T-helper 1 cell treated with Interleukin-12 subunit alpha and Interleukin-12 subunit beta and Interleukin-4 antibody, amounts not matched to agents 30 μg/mL and 1 μg/mL, for 36 hours (primary cell): Measurements from ENCODE around the gene NFE2.
A peak's percentile ranks its signal among the peaks of the same experiment; 100 is the strongest.

ENCODE experiments used
- H3K27ac Mint-ChIP-seq: one replicate; pipeline ENCODE4 v1.8.0; 2021; ENCODE audit warnings: mild to moderate bottlenecking, mixed read lengths
- H3K27me3 Mint-ChIP-seq: one replicate; pipeline ENCODE4 v1.8.0; 2021; ENCODE audit warnings: low read depth, mixed read lengths
- H3K36me3 Mint-ChIP-seq: one replicate; pipeline ENCODE4 v1.8.0; 2021; ENCODE audit warnings: low read depth, mixed read lengths
- H3K4me1 Mint-ChIP-seq: one replicate; pipeline ENCODE4 v1.8.0; 2021; ENCODE audit warnings: low read depth, mixed read lengths
- H3K4me3 Mint-ChIP-seq: one replicate; pipeline ENCODE4 v1.8.0; 2021; ENCODE audit warnings: mild to moderate bottlenecking, moderate library complexity, mixed read lengths
- H3K9me3 Mint-ChIP-seq: one replicate; pipeline ENCODE4 v1.8.0; 2021; ENCODE audit warnings: mixed read lengths

NFE2 gene

GRCh38 chr12:54280468-54281260, 20.2 kb downstream of the NFE2 start, which contains the start of gene HNRNPA1:
HNRNPA1 (plus strand) TSS chr12:54280726; CDS start chr12:54280808, 82 bp downstream.
- Mint-ChIP-seq H3K27me3 (no peaks in the 10 kb centered on the region), H3K4me1 (peaks cover 58% of the 10 kb centered on the region), H3K27ac (no peak within 1 kb of the TSS), H3K9me3 (no peaks in the 10 kb centered on the region), H3K36me3 (peaks cover 21% of the 10 kb centered on the region), H3K4me3 (no peak within 1 kb of the TSS)

- H3K4me1 Mint-ChIP-seq: peaks cover 55% of the 10 kb centered on the region
- H3K27ac Mint-ChIP-seq: no peak within 1 kb of the TSS
- no peak within 1 kb of the TSS for H3K4me3 Mint-ChIP-seq
- H3K27me3 Mint-ChIP-seq: no peaks in the 10 kb centered on the region
- H3K9me3 Mint-ChIP-seq: no peaks in the 10 kb centered on the region
- H3K36me3 Mint-ChIP-seq: peaks cover 17% of the 10 kb centered on the region
Observed at GRCh38 chr12:54279632-54280467, 21.0 kb downstream of the NFE2 start, which contains the start of gene CBX5. CBX5 (minus strand) TSS chr12:54280122; CDS start chr12:54257650, 22,472 bp downstream.

- peaks cover 53% of the 10 kb centered on the region for H3K4me1 Mint-ChIP-seq
- peaks cover 17% of the 10 kb centered on the region for H3K36me3 Mint-ChIP-seq
- no peak overlapping the region for H3K27ac Mint-ChIP-seq
- no peaks in the 10 kb centered on the region for H3K27me3 Mint-ChIP-seq
- H3K9me3 Mint-ChIP-seq: no peaks in the 10 kb centered on the region
- H3K4me3 Mint-ChIP-seq: no peak overlapping the region
Observed at GRCh38 chr12:54279227-54279631, 21.6 kb downstream of the NFE2 start.

- H3K27me3 Mint-ChIP-seq: no peaks in the 10 kb centered on the region
- H3K36me3 Mint-ChIP-seq: peaks cover 26% of the 10 kb centered on the region
- H3K27ac Mint-ChIP-seq: peak overlapping the region; percentile 38
- no peak overlapping the region for H3K4me3 Mint-ChIP-seq
- no peaks in the 10 kb centered on the region for H3K9me3 Mint-ChIP-seq
- H3K4me1 Mint-ChIP-seq: peaks cover 45% of the 10 kb centered on the region
Observed at GRCh38 chr12:54277823-54278276, 23.0 kb downstream of the NFE2 start.

GRCh38 chr12:54276368-54276767, 24.4 kb downstream of the NFE2 start:
- H3K36me3 Mint-ChIP-seq: peaks cover 30% of the 10 kb centered on the region

GRCh38 chr12:54273981-54274380, 26.8 kb downstream of the NFE2 start:
- Mint-ChIP-seq H3K9me3 (no peaks in the 10 kb centered on the region), H3K36me3 (peaks cover 36% of the 10 kb centered on the region), H3K27me3 (no peaks in the 10 kb centered on the region), H3K4me3 (no peak overlapping the region), H3K27ac (no peak overlapping the region), H3K4me1 (peaks cover 50% of the 10 kb centered on the region)

More at GRCh38 chr12:54276368-54276767, 24.4 kb downstream of the NFE2 start:
- peak overlapping the region; percentile 5 for H3K27ac Mint-ChIP-seq
- peak overlapping the region; percentile 28 for H3K4me3 Mint-ChIP-seq
- no peaks in the 10 kb centered on the region for H3K9me3 Mint-ChIP-seq
- H3K27me3 Mint-ChIP-seq: no peaks in the 10 kb centered on the region
- peaks cover 41% of the 10 kb centered on the region for H3K4me1 Mint-ChIP-seq

GRCh38 chr12:54272214-54272613, 28.6 kb downstream of the NFE2 start:
- Mint-ChIP-seq H3K27ac (no peak overlapping the region), H3K4me1 (peaks cover 40% of the 10 kb centered on the region), H3K36me3 (peaks cover 31% of the 10 kb centered on the region), H3K4me3 (no peak overlapping the region), H3K9me3 (no peaks in the 10 kb centered on the region), H3K27me3 (no peaks in the 10 kb centered on the region)

- Mint-ChIP-seq H3K27ac (no peak overlapping the region), H3K4me3 (no peak overlapping the region), H3K4me1 (peaks cover 34% of the 10 kb centered on the region), H3K27me3 (no peaks in the 10 kb centered on the region), H3K36me3 (peaks cover 24% of the 10 kb centered on the region), H3K9me3 (no peaks in the 10 kb centered on the region)
Observed at GRCh38 chr12:54270345-54270744, 30.5 kb downstream of the NFE2 start.

- H3K27ac Mint-ChIP-seq: no peak overlapping the region
Observed at GRCh38 chr12:54266852-54267251, 34.0 kb downstream of the NFE2 start.

GRCh38 chr12:54265364-54265812, 35.4 kb downstream of the NFE2 start:
- Mint-ChIP-seq H3K27me3 (no peaks in the 10 kb centered on the region), H3K27ac (no peak overlapping the region), H3K9me3 (no peaks in the 10 kb centered on the region), H3K4me3 (no peak overlapping the region), H3K36me3 (peaks cover 11% of the 10 kb centered on the region), H3K4me1 (peaks cover 22% of the 10 kb centered on the region)

More at GRCh38 chr12:54266852-54267251, 34.0 kb downstream of the NFE2 start:
- H3K4me1 Mint-ChIP-seq: peaks cover 27% of the 10 kb centered on the region
- H3K36me3 Mint-ChIP-seq: peaks cover 13% of the 10 kb centered on the region
- H3K4me3 Mint-ChIP-seq: no peak overlapping the region
- H3K27me3 Mint-ChIP-seq: no peaks in the 10 kb centered on the region
- H3K9me3 Mint-ChIP-seq: no peaks in the 10 kb centered on the region

- H3K36me3 Mint-ChIP-seq: peaks cover 13% of the 10 kb centered on the region
- no peak overlapping the region for H3K27ac Mint-ChIP-seq
- no peaks in the 10 kb centered on the region for H3K9me3 Mint-ChIP-seq
Observed at GRCh38 chr12:54262403-54262925, 38.4 kb downstream of the NFE2 start.

GRCh38 chr12:54261815-54262402, 38.9 kb downstream of the NFE2 start:
- Mint-ChIP-seq H3K4me3 (no peak overlapping the region), H3K36me3 (peaks cover 16% of the 10 kb centered on the region), H3K27me3 (no peaks in the 10 kb centered on the region), H3K27ac (no peak overlapping the region), H3K4me1 (peaks cover 29% of the 10 kb centered on the region), H3K9me3 (no peaks in the 10 kb centered on the region)

More at GRCh38 chr12:54262403-54262925, 38.4 kb downstream of the NFE2 start:
- Mint-ChIP-seq H3K4me1 (peaks cover 31% of the 10 kb centered on the region), H3K27me3 (no peaks in the 10 kb centered on the region), H3K4me3 (no peak overlapping the region)

GRCh38 chr12:54259194-54260011, 41.4 kb downstream of the NFE2 start:
- H3K27ac Mint-ChIP-seq: peak overlapping the region; percentile 75
- peaks cover 23% of the 10 kb centered on the region for H3K4me1 Mint-ChIP-seq
- H3K36me3 Mint-ChIP-seq: peaks cover 28% of the 10 kb centered on the region
- H3K27me3 Mint-ChIP-seq: no peaks in the 10 kb centered on the region
- H3K4me3 Mint-ChIP-seq: peak overlapping the region; percentile 34
- H3K9me3 Mint-ChIP-seq: no peaks in the 10 kb centered on the region
